Measurements from ENCODE around the gene ANKRD37. TPM values are rescaled to one million over a fixed set of nuclear protein-coding genes. Genes with fewer than 3 reads are reported as not detected.
A peak's percentile ranks its signal among the peaks of the same experiment; 100 is the strongest.

Gene ANKRD37
- total RNA-seq, 1 donor from 2014 or later = 0.98 TPM

- DNase-seq (ENCODE audit: low read depth, low spot score) = no peak
- peaks cover 8% of the 10 kb centered on the region for H3K36me3 Mint-ChIP-seq (ENCODE audit: low read depth)
- H3K27ac Mint-ChIP-seq (ENCODE audit: unreplicated experiment) = peak overlapping the region; percentile 21
- no peaks in the 10 kb centered on the region for H3K4me1 Mint-ChIP-seq
- H3K9me3 Mint-ChIP-seq = no peaks in the 10 kb centered on the region
- no peak overlapping the region for H3K4me3 Mint-ChIP-seq
- no peaks in the 10 kb centered on the region for H3K27me3 Mint-ChIP-seq (ENCODE audit: low read depth)
- TF ChIP-seq, protein P1, sequence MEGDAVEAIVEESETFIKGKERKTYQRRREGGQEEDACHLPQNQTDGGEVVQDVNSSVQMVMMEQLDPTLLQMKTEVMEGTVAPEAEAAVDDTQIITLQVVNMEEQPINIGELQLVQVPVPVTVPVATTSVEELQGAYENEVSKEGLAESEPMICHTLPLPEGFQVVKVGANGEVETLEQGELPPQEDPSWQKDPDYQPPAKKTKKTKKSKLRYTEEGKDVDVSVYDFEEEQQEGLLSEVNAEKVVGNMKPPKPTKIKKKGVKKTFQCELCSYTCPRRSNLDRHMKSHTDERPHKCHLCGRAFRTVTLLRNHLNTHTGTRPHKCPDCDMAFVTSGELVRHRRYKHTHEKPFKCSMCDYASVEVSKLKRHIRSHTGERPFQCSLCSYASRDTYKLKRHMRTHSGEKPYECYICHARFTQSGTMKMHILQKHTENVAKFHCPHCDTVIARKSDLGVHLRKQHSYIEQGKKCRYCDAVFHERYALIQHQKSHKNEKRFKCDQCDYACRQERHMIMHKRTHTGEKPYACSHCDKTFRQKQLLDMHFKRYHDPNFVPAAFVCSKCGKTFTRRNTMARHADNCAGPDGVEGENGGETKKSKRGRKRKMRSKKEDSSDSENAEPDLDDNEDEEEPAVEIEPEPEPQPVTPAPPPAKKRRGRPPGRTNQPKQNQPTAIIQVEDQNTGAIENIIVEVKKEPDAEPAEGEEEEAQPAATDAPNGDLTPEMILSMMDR (conservative IDR thresholded peaks at IDR 0.05) = no peak
Measured at GRCh38 chr4:185357211-185357610, 39.4 kb upstream of the ANKRD37 start.

DNA sequence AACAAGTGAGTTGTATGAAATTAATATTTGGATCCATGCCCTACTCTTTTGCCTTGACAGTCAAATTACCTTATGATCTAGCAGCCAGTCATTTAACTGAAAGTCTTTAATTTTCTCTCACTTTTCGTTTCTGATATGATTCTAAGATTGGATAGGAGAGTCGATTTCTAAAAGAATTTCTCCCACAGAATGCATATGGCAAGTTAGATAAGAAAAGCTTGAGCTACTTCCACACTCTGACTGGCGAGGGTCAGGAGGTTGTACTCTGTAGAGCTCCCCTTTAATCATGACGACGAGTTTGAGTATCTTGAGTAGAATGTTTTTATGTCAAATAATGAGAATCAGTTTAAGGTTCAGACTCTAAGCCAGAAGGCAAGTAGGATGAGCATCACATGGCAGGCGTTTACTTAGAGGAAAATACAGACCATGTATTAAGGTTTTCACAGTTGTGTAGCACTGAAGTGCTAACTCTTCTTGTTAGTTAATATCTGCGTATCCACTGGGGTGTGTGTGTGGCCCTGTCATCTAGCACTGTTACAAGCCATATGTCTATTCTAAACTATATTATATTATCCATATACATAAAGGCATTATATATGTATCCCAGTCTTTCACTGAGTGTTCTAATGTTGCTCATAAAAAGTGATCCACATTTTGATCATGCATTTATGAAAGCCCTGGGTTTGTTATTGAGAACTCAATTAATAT lies 38.8 kb upstream of the ANKRD37 start:
- H3K36me3 Mint-ChIP-seq (ENCODE audit: low read depth) = peaks cover 8% of the 10 kb centered on the region
- no peak for DNase-seq (ENCODE audit: low read depth, low spot score)
- TF ChIP-seq, protein P1 (conservative IDR thresholded peaks at IDR 0.05) = no peak
- no peaks in the 10 kb centered on the region for H3K9me3 Mint-ChIP-seq
- H3K4me3 Mint-ChIP-seq = no peak overlapping the region
- no peaks in the 10 kb centered on the region for H3K4me1 Mint-ChIP-seq
- H3K27ac Mint-ChIP-seq (ENCODE audit: unreplicated experiment) = no peak overlapping the region
- H3K27me3 Mint-ChIP-seq (ENCODE audit: low read depth) = no peaks in the 10 kb centered on the region

- Mint-ChIP-seq H3K4me3 (no peak overlapping the region), H3K27me3 (ENCODE audit: low read depth) (no peaks in the 10 kb centered on the region), H3K4me1 (no peaks in the 10 kb centered on the region), H3K36me3 (ENCODE audit: low read depth) (peaks cover 8% of the 10 kb centered on the region), H3K9me3 (no peaks in the 10 kb centered on the region), H3K27ac (ENCODE audit: unreplicated experiment) (no peak overlapping the region)
- no peak for DNase-seq (ENCODE audit: low read depth, low spot score)
- TF ChIP-seq, protein P1 (conservative IDR thresholded peaks at IDR 0.05) = no peak
Measured at GRCh38 chr4:185358514-185358913, 38.1 kb upstream of the ANKRD37 start.

GRCh38 chr4:185358959-185359358 lies 37.7 kb upstream of the ANKRD37 start:
- H3K9me3 Mint-ChIP-seq = no peaks in the 10 kb centered on the region
- no peaks in the 10 kb centered on the region for H3K27me3 Mint-ChIP-seq (ENCODE audit: low read depth)
- H3K4me1 Mint-ChIP-seq = no peaks in the 10 kb centered on the region
- peaks cover 8% of the 10 kb centered on the region for H3K36me3 Mint-ChIP-seq (ENCODE audit: low read depth)
- no peak for DNase-seq (ENCODE audit: low read depth, low spot score)
- TF ChIP-seq, protein P1 (conservative IDR thresholded peaks at IDR 0.05) = no peak
- no peak overlapping the region for H3K4me3 Mint-ChIP-seq
- no peak overlapping the region for H3K27ac Mint-ChIP-seq (ENCODE audit: unreplicated experiment)

DNA sequence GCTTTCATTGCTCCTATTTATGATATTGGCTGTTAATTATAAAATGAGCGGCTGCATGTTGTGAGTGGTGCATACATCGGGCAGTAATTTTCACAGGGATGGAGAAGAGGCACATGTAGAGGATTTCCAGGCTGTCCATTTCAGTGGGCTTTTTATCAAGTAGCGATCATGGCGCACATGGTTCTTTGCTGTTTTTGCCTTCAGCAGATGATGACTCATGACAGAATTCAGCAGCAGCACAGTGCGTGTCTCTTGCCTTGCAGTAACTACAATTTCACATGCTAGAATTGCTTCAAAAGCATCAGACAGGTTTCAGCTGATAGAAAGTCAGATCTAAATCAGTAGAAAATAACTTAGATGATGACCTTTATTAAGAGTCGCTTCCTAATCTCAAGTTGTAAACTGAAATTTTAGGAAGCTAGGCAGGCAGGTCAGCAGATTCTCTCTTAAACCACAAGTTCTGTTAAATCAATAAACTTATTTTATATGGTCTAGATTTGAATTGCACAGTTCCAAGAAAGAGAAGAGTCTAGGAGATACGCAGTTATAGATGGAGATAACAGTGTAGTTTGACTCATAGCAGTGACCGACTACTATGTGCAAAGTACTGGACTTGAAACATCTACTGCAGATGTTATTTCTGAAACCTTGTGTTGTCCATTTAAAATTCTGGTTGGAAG lies 36.7 kb upstream of the ANKRD37 start:
- peaks cover 4% of the 10 kb centered on the region for H3K36me3 Mint-ChIP-seq (ENCODE audit: low read depth)
- no peak overlapping the region for H3K4me3 Mint-ChIP-seq
- no peak for DNase-seq (ENCODE audit: low read depth, low spot score)
- no peak overlapping the region for H3K27ac Mint-ChIP-seq (ENCODE audit: unreplicated experiment)
- H3K27me3 Mint-ChIP-seq (ENCODE audit: low read depth) = no peaks in the 10 kb centered on the region
- no peaks in the 10 kb centered on the region for H3K9me3 Mint-ChIP-seq
- TF ChIP-seq, protein P1 (conservative IDR thresholded peaks at IDR 0.05) = no peak
- H3K4me1 Mint-ChIP-seq = no peaks in the 10 kb centered on the region
